Lower leg skin (tissue), 3 donors: ENCODE results near the gene COPG1.

Experiments used
- POLR2A ChIP-seq, 2 donors: fragments of 450-650 bp; IDR thresholded peaks; one replicate each; pipeline ENCODE4 v1.6.1; 2016 to 2017; ENCODE audit warnings: antibody characterized with exemption in 2 of 2, mild to moderate bottlenecking in 1 of 2, moderate library complexity in 1 of 2
- TF ChIP-seq, protein P1 (sequence below), 3 donors: fragments of 450-650 bp; IDR thresholded peaks; one replicate each; pipeline ENCODE4 v1.5.1; 2016; ENCODE audit warnings: antibody characterized with exemption in 3 of 3, mild to moderate bottlenecking in 3 of 3, moderate library complexity in 2 of 3

DNA sequence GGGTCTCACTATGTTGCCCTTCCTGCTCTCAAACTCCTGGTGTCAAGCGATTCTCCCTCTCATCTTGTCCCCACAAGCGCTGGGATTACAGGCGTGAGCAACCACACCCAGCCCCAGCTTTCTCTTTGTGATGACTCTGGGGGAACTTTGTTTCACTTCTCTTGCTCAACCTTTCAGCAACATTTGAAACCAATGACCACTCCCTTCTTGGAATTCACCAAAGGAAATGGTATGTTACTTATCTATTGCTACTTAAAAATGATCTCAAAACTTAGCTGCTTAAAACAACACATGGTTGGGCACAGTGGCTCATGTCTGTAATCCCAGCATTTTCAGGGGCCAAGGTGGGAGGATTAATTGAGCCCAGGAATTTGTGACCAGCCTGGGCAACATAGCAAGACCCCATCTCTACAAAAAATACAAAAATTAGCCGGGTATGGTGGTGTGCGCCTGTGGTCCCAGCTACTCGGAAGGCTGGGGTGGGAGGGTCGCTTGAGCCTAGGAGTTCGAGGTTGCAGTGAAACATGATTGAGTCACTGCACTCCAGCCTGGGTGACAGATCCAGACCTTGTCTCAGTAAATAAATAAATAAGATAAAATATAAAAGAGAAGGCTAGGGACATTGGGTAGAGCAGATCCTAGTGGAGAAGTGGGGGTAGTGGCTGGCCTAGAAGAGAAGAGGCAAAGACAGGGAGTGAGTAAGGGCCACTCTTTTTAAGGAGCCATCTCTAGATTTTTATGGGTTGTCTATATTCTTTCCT is 10.3 kb upstream of the COPG1 start:
- TF ChIP-seq, protein P1, sequence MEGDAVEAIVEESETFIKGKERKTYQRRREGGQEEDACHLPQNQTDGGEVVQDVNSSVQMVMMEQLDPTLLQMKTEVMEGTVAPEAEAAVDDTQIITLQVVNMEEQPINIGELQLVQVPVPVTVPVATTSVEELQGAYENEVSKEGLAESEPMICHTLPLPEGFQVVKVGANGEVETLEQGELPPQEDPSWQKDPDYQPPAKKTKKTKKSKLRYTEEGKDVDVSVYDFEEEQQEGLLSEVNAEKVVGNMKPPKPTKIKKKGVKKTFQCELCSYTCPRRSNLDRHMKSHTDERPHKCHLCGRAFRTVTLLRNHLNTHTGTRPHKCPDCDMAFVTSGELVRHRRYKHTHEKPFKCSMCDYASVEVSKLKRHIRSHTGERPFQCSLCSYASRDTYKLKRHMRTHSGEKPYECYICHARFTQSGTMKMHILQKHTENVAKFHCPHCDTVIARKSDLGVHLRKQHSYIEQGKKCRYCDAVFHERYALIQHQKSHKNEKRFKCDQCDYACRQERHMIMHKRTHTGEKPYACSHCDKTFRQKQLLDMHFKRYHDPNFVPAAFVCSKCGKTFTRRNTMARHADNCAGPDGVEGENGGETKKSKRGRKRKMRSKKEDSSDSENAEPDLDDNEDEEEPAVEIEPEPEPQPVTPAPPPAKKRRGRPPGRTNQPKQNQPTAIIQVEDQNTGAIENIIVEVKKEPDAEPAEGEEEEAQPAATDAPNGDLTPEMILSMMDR (IDR thresholded peaks at IDR 0.05): no peak
- TF ChIP-seq POLR2A (IDR thresholded peaks at IDR 0.05): no peak
